HFFc6 (cell line): Measurements from ENCODE around the gene AREG. TPM values are rescaled to one million over a fixed set of nuclear protein-coding genes. Genes with fewer than 3 reads are reported as not detected.

Source experiments
- DNase-seq: peaks from one replicate; pipeline ENCODE4 v3.0.0-alpha.2; 2018
- H3K27ac Mint-ChIP-seq: 2 replicates; pipeline ENCODE4 v1.8.0; 2020; ENCODE audit warnings: mild to moderate bottlenecking, mixed read lengths
- H3K27me3 Mint-ChIP-seq: 2 replicates; pipeline ENCODE4 v1.8.0; 2021; ENCODE audit warnings: mild to moderate bottlenecking, moderate library complexity, mixed read lengths; ENCODE audit not compliant: insufficient read depth
- H3K36me3 Mint-ChIP-seq: 2 replicates; pipeline ENCODE4 v1.8.0; 2021; ENCODE audit warnings: low read depth, mixed read lengths
- H3K4me1 Mint-ChIP-seq: 2 replicates; pipeline ENCODE4 v1.8.0; 2020; ENCODE audit warnings: low read depth, mixed read lengths
- H3K4me3 Mint-ChIP-seq: 2 replicates; pipeline ENCODE4 v1.8.0; 2020; ENCODE audit warnings: mild to moderate bottlenecking, moderate library complexity, mixed read lengths
- H3K9me3 Mint-ChIP-seq: 2 replicates; pipeline ENCODE4 v1.8.0; 2020; ENCODE audit warnings: mild to moderate bottlenecking, mixed read lengths
- CTCF ChIP-seq: fragments of 200-600 bp; sonication (generic); IDR thresholded peaks from 2 replicates; pipeline ENCODE4 v1.5.0; 2021; ENCODE audit warnings: antibody characterized with exemption, mild to moderate bottlenecking
- total RNA-seq, 6 experiments: library from RNA; stranded (reverse); fragmentation: NEBNext Ultra II Directional; extraction: Animal tissue kit (Norgen Biotek cat#: 25700); gene quantifications; 2 replicates in 1 of 6; 3 replicates in 5 of 6; pipeline ENCODE4 v1.2.3, GENCODE V29; 2021

The AREG gene
- total RNA-seq, 6 experiments from 2014 or later = 0.24 to 0.70 (median 0.45) TPM; not detected in 1

GRCh38 chr4:74481891-74482609 is 37.1 kb downstream of the AREG start:
- Mint-ChIP-seq H3K9me3 (no peaks in the 10 kb centered on the region), H3K4me1 (no peaks in the 10 kb centered on the region), H3K27me3 (no peaks in the 10 kb centered on the region; the same call in 1 of the 2 replicates), H3K4me3 (no peak overlapping the region), H3K27ac (no peak overlapping the region), H3K36me3 (no peaks in the 10 kb centered on the region)
- no peak for TF ChIP-seq CTCF
- no peak for DNase-seq

GRCh38 chr4:74483226-74483911 is 38.4 kb downstream of the AREG start:
- Mint-ChIP-seq H3K27me3 (no peaks in the 10 kb centered on the region; the same call in 1 of the 2 replicates), H3K27ac (no peak overlapping the region), H3K9me3 (no peaks in the 10 kb centered on the region), H3K36me3 (no peaks in the 10 kb centered on the region), H3K4me1 (no peaks in the 10 kb centered on the region), H3K4me3 (no peak overlapping the region)
- no peak for TF ChIP-seq CTCF
- DNase-seq = no peak

GRCh38 chr4:74486905-74487304 is 42.0 kb downstream of the AREG start:
- H3K4me1 Mint-ChIP-seq = peaks cover 14% of the 10 kb centered on the region
- TF ChIP-seq CTCF = no peak
- no peak overlapping the region for H3K4me3 Mint-ChIP-seq
- no peaks in the 10 kb centered on the region for H3K36me3 Mint-ChIP-seq
- no peak for DNase-seq
- H3K9me3 Mint-ChIP-seq = no peaks in the 10 kb centered on the region
- no peaks in the 10 kb centered on the region for H3K27me3 Mint-ChIP-seq
- no peak overlapping the region for H3K27ac Mint-ChIP-seq

GRCh38 chr4:74487771-74488170 is 42.8 kb downstream of the AREG start:
- H3K4me3 Mint-ChIP-seq = no peak overlapping the region
- peaks cover 14% of the 10 kb centered on the region for H3K4me1 Mint-ChIP-seq
- H3K9me3 Mint-ChIP-seq = no peaks in the 10 kb centered on the region
- no peak for TF ChIP-seq CTCF
- DNase-seq = no peak
- H3K36me3 Mint-ChIP-seq = no peaks in the 10 kb centered on the region
- no peak overlapping the region for H3K27ac Mint-ChIP-seq
- no peaks in the 10 kb centered on the region for H3K27me3 Mint-ChIP-seq

- Mint-ChIP-seq H3K9me3 (no peaks in the 10 kb centered on the region), H3K27me3 (no peaks in the 10 kb centered on the region), H3K4me3 (no peak overlapping the region), H3K27ac (no peak overlapping the region), H3K4me1 (peaks cover 14% of the 10 kb centered on the region), H3K36me3 (no peaks in the 10 kb centered on the region)
- no peak for DNase-seq
- TF ChIP-seq CTCF = no peak
Observed at GRCh38 chr4:74490736-74491135, 45.8 kb downstream of the AREG start.
